ENCODE results near the gene SLC25A10. TPM values are rescaled to one million over a fixed set of nuclear protein-coding genes. Genes with fewer than 3 reads are reported as not detected.

Gene SLC25A10
- total RNA-seq, 1 experiment from 2014 or later, result 117 TPM

- Histone ChIP-seq H3F3A (ENCODE audit: low read length, unreplicated experiment) (no peaks in the 10 kb centered on the region), H3K9ac (ENCODE audit: low read length) (no peak overlapping the region), H3K4me2 (ENCODE audit: low read length) (no peak overlapping the region), H3K4me1 (ENCODE audit: insufficient read depth, low read length) (peaks cover 9% of the 10 kb centered on the region; the same call in 1 of the 2 replicates), H3K27me3 (ENCODE audit: low read length) (no peaks in the 10 kb centered on the region), H3K4me3 (ENCODE audit: low read length) (no peak overlapping the region), H3K9me2 (replicated peaks; ENCODE audit: low read length) (no peaks in the 10 kb centered on the region), H4K20me1 (ENCODE audit: low read length) (no peaks in the 10 kb centered on the region), H3K36me3 (ENCODE audit: low read depth, low read length) (no peaks in the 10 kb centered on the region), H3K79me2 (ENCODE audit: low read length) (no peaks in the 10 kb centered on the region), H2AFZ (ENCODE audit: low read length) (no peak overlapping the region), H3K9me3 (ENCODE audit: low read length) (no peaks in the 10 kb centered on the region), H3K27ac (ENCODE audit: low read length) (no peak overlapping the region)
- intact Hi-C loops (cut with micrococcal nuclease), result no loop called here
- CTCF ChIA-PET, result interaction anchor here (0.6 kb wide), 1 partner anchor 54 kb away, joined by 3 read pairs; no protein-coding TSS in a partner anchor
- ATAC-seq (no peak), DNase-seq (no peak)
- no TSS peak for BruUV-seq (replicated peaks)
- POLR2A ChIA-PET (ENCODE audit: unreplicated experiment), result no interaction called here
- TF ChIP-seq CTCF (conservative IDR thresholded peaks at IDR 0.05; ENCODE audit: low read depth, low read length), result no peak
- TF ChIP-seq EZH2 (IDR thresholded peaks at IDR 0.05; ENCODE audit: low read length, unreplicated experiment), result no peak
- no peak for TF ChIP-seq EZH2phosphoT487 (IDR thresholded peaks at IDR 0.05; ENCODE audit: borderline replicate concordance, low read length)
These were observed 28.4 kb downstream of the SLC25A10 start for GRCh38 chr17:81740395-81740961.

- peaks cover 4% of the 10 kb centered on the region; the same call in 1 of the 2 replicates for H3K4me1 ChIP-seq (ENCODE audit: insufficient read depth, low read length)
- H3F3A ChIP-seq (ENCODE audit: low read length, unreplicated experiment), result no peaks in the 10 kb centered on the region
- H3K27ac ChIP-seq (ENCODE audit: low read length), result no peak overlapping the region
- intact Hi-C loops (cut with micrococcal nuclease), result no loop called here
- no peaks in the 10 kb centered on the region for H3K36me3 ChIP-seq (ENCODE audit: low read depth, low read length)
- no peaks in the 10 kb centered on the region for H4K20me1 ChIP-seq (ENCODE audit: low read length)
- ChIA-PET POLR2A (ENCODE audit: unreplicated experiment) (no interaction called here), CTCF (no interaction called here)
- H3K4me3 ChIP-seq (ENCODE audit: low read length), result no peak overlapping the region
- H3K4me2 ChIP-seq (ENCODE audit: low read length), result no peak overlapping the region
- TF ChIP-seq EZH2 (IDR thresholded peaks at IDR 0.05; ENCODE audit: low read length, unreplicated experiment), result no peak
- no peak for TF ChIP-seq EZH2phosphoT487 (IDR thresholded peaks at IDR 0.05; ENCODE audit: borderline replicate concordance, low read length)
- no peak for TF ChIP-seq CTCF (conservative IDR thresholded peaks at IDR 0.05; ENCODE audit: low read depth, low read length)
- ATAC-seq, result no peak
- H3K79me2 ChIP-seq (ENCODE audit: low read length), result no peaks in the 10 kb centered on the region
- H3K9me3 ChIP-seq (ENCODE audit: low read length), result no peaks in the 10 kb centered on the region
- no peak overlapping the region for H3K9ac ChIP-seq (ENCODE audit: low read length)
- BruUV-seq (replicated peaks), result no TSS peak
- H3K27me3 ChIP-seq (ENCODE audit: low read length), result no peaks in the 10 kb centered on the region
- DNase-seq, result no peak
- no peaks in the 10 kb centered on the region for H3K9me2 ChIP-seq (replicated peaks; ENCODE audit: low read length)
- no peak overlapping the region for H2AFZ ChIP-seq (ENCODE audit: low read length)
These were observed 29.0 kb downstream of the SLC25A10 start for GRCh38 chr17:81741049-81741593.

Data from PC-3 (cell line).